ENCODE measurements around the gene ADGRL2. TPM values are rescaled to one million over a fixed set of nuclear protein-coding genes. Genes with fewer than 3 reads are reported as not detected.

The ADGRL2 gene
- total and polyA plus RNA-seq, 2 of the 4 experiments (the other 2 are of a cell fraction): 17.0 to 42.7 TPM

- Histone ChIP-seq H2AK9ac (replicated peaks; ENCODE audit: low read depth, low read length, poor library complexity) (no peak overlapping the region), H3K27ac (ENCODE audit: insufficient read depth, low read length) (no peak overlapping the region), H2AK5ac (ENCODE audit: low read depth, low read length) (no peak overlapping the region), H3K9me1 (ENCODE audit: insufficient read depth, low read length) (no peaks in the 10 kb centered on the region), H2BK20ac (ENCODE audit: low read depth, low read length) (no peak overlapping the region), H3K36me3 (ENCODE audit: control insufficient read depth, insufficient read depth, low read length) (no peaks in the 10 kb centered on the region), H2BK15ac (ENCODE audit: low read depth, low read length) (no peak overlapping the region), H3K4me2 (ENCODE audit: low read depth, low read length) (no peak overlapping the region), H3K56ac (ENCODE audit: extremely low read depth, insufficient read depth, low read length) (no peak overlapping the region), H4K8ac (ENCODE audit: low read depth in 2 of 2, low read length in 2 of 2) (no peak overlapping the region), H2BK5ac (ENCODE audit: low read depth, low read length, poor library complexity, severe bottlenecking) (no peak overlapping the region), H3K18ac (ENCODE audit: low read depth, low read length) (no peak overlapping the region), H3K14ac (replicated peaks; ENCODE audit: low read depth, low read length) (no peak overlapping the region), H4K5ac (ENCODE audit: low read depth, low read length) (no peak overlapping the region), H3K4me3 (ENCODE audit: insufficient read depth, low read depth, low read length) (no peak overlapping the region), H2AFZ (replicated peaks; ENCODE audit: low read length, poor library complexity) (no peak overlapping the region), H3K9ac (ENCODE audit: low read depth, low read length) (no peak overlapping the region), H3K4me1 (ENCODE audit: control insufficient read depth, insufficient read depth, low read length) (no peaks in the 10 kb centered on the region), H3K4ac (ENCODE audit: low read depth, low read length) (no peak overlapping the region), H3K27me3 (ENCODE audit: control insufficient read depth, insufficient read depth, low read length) (no peaks in the 10 kb centered on the region), H2BK120ac (ENCODE audit: low read depth, low read length) (no peak overlapping the region), H4K20me1 (ENCODE audit: insufficient read depth, low read length) (no peaks in the 10 kb centered on the region), H4K91ac (ENCODE audit: insufficient read depth, low read depth, low read length) (no peak overlapping the region), H3K23ac (ENCODE audit: low read depth, low read length) (no peak overlapping the region), H3K9me3 (ENCODE audit: control insufficient read depth, insufficient read depth, low read length) (no peaks in the 10 kb centered on the region), H3K79me1 (ENCODE audit: low read depth in 1 of 2, low read length in 2 of 2) (no peaks in the 10 kb centered on the region)
- no TSS peak for BruUV-seq (replicated peaks)
- DNase-seq (no peak), ATAC-seq (ENCODE audit: low read depth) (no peak)
- dilution Hi-C loops (cut with HindIII; ENCODE audit: low sequenced_read_pairs, unreplicated experiment): no loop called here
- TF ChIP-seq CTCF (conservative IDR thresholded peaks at IDR 0.05; ENCODE audit: low read depth, low read length): no peak
- TF ChIP-seq CHD1 (IDR thresholded peaks at IDR 0.05; ENCODE audit: low read depth, low read length): no peak
- TF ChIP-seq USF2 (IDR thresholded peaks at IDR 0.05; ENCODE audit: low read depth, low read length): no peak
- TF ChIP-seq BHLHE40 (IDR thresholded peaks at IDR 0.05; ENCODE audit: low read depth, low read length): no peak
- TF ChIP-seq MAZ (IDR thresholded peaks at IDR 0.05; ENCODE audit: borderline replicate concordance, low read depth, low read length): no peak
- TF ChIP-seq CEBPB (IDR thresholded peaks at IDR 0.05; ENCODE audit: low read depth, low read length): no peak
- no peak for TF ChIP-seq ELK1 (IDR thresholded peaks at IDR 0.05; ENCODE audit: borderline replicate concordance, low read depth, low read length)
- TF ChIP-seq MAFK (IDR thresholded peaks at IDR 0.05; ENCODE audit: low read depth, low read length): no peak
- TF ChIP-seq FOS (IDR thresholded peaks at IDR 0.05; ENCODE audit: low read depth, low read length): no peak
- no peak for TF ChIP-seq RFX5 (IDR thresholded peaks at IDR 0.05; ENCODE audit: low read depth, low read length)
- no peak for TF ChIP-seq MXI1 (IDR thresholded peaks at IDR 0.05; ENCODE audit: borderline replicate concordance, low read depth, low read length)
- TF ChIP-seq POLR2A (IDR thresholded peaks at IDR 0.05; ENCODE audit: low read depth, low read length): no peak
- no peak for TF ChIP-seq SMC3 (IDR thresholded peaks at IDR 0.05; ENCODE audit: low read depth, low read length)
- no peak for TF ChIP-seq RCOR1 (IDR thresholded peaks at IDR 0.05; ENCODE audit: insufficient replicate concordance, low read length)
- ChIA-PET POLR2A (ENCODE audit: unreplicated experiment) (no interaction called here), CTCF (no interaction called here)
- in situ Hi-C loops (cut with MboI; ENCODE audit: low sequenced_read_pairs): no loop called here
- intact Hi-C loops (cut with micrococcal nuclease): no loop called here
- no CpG with 5 or more reads among the region's 4 CpGs for WGBS, 2 experiments (ENCODE audit: extremely low coverage in 2 of 2, insufficient read length in 1 of 2)
Observed at GRCh38 chr1:81819613-81820012, 18.9 kb downstream of the ADGRL2 start.

Measured in IMR-90 (cell line).